Sigmoid colon (tissue), 4 donors: ENCODE measurements around the gene DPF1.

Source experiments
- EP300 ChIP-seq, 4 donors: sonication (generic); formaldehyde crosslinking; IDR thresholded peaks; one replicate each; pipeline ENCODE4 v1.6.1; 2017; ENCODE audit warnings: antibody characterized with exemption in 4 of 4
- POLR2A ChIP-seq, 2 donors: fragments of 450-650 bp; IDR thresholded peaks; one replicate each; pipeline ENCODE4 v1.6.1; 2016; ENCODE audit warnings: antibody characterized with exemption in 2 of 2, mild to moderate bottlenecking in 2 of 2, moderate library complexity in 2 of 2
- TF ChIP-seq, protein P1 (sequence below), 4 experiments: fragments of 450-650 bp in 3 of 4; fragments of 200-600 bp in 1 of 4; IDR thresholded peaks; one replicate each; pipeline ENCODE4 v1.5.1; 2016 to 2019; ENCODE audit warnings: antibody characterized with exemption in 4 of 4, mild to moderate bottlenecking in 3 of 4, moderate library complexity in 2 of 4

DNA sequence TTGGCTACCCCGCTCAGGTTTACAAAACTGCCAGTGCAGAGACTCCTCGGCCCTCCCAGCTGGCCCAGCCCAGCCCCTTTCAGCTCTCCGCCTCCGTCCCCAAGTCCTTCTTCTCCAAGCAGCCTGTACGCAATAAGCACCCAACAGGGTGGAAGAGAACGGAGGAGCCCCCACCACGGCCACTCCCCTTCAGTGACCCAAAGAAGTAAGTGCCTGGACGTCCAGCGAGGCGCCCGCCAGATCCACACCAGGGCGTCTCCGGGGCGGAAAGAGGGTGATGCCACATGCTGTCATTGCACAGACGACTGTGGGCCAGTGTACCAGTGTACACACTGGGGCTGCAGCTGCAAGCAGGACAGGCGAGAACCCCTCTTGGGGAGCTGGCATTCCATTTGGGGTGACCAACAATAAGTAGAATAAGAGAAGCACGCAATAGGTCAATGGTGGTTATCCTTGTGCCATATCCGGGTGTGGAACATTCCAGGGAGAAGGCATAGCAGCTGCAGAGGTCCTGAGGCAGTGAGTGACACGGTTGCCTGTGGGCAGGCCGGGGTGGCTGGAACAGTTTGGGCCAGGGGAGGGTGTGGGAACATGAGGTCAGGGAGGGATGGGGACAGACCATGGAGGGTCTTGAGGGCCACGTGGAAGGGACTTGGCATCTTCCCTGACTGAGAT is 41.3 kb downstream of the DPF1 start:
- TF ChIP-seq, protein P1, sequence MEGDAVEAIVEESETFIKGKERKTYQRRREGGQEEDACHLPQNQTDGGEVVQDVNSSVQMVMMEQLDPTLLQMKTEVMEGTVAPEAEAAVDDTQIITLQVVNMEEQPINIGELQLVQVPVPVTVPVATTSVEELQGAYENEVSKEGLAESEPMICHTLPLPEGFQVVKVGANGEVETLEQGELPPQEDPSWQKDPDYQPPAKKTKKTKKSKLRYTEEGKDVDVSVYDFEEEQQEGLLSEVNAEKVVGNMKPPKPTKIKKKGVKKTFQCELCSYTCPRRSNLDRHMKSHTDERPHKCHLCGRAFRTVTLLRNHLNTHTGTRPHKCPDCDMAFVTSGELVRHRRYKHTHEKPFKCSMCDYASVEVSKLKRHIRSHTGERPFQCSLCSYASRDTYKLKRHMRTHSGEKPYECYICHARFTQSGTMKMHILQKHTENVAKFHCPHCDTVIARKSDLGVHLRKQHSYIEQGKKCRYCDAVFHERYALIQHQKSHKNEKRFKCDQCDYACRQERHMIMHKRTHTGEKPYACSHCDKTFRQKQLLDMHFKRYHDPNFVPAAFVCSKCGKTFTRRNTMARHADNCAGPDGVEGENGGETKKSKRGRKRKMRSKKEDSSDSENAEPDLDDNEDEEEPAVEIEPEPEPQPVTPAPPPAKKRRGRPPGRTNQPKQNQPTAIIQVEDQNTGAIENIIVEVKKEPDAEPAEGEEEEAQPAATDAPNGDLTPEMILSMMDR (IDR thresholded peaks at IDR 0.05) = no peak
- TF ChIP-seq POLR2A (IDR thresholded peaks at IDR 0.05) = no peak
- no peak for TF ChIP-seq EP300 (IDR thresholded peaks at IDR 0.05)
